Upper lobe of left lung (tissue), 6 donors: Measurements from ENCODE around the gene KIF26B. TPM values are rescaled to one million over a fixed set of nuclear protein-coding genes. Genes with fewer than 3 reads are reported as not detected.

Experiments
- ATAC-seq, 2 donors: fragments of 200-7000 bp; cut with Tn5 transposase; one replicate each; pipeline ENCODE4 v1.9.1; 2022; ENCODE audit warnings: mild to moderate bottlenecking in 2 of 2, moderate library complexity in 2 of 2; ENCODE audit not compliant: low FRiP score in 2 of 2
- DNase-seq, 2 donors: peaks; one replicate each; pipeline ENCODE4 v3.0.0-alpha.2; 2019 to 2020
- H3K27ac ChIP-seq, 4 donors: fragments of 200-600 bp; sonication (generic); one replicate each; pipeline ENCODE4 v1.5.1; 2016 to 2019
- H3K27me3 ChIP-seq, 4 donors: fragments of 200-600 bp; sonication (generic); one replicate each; pipeline ENCODE4 v1.5.1; 2017 to 2019
- H3K36me3 ChIP-seq, 4 donors: fragments of 200-600 bp; sonication (generic); one replicate each; pipeline ENCODE4 v1.5.1; 2016 to 2019
- H3K4me1 ChIP-seq, 4 donors: fragments of 200-600 bp; sonication (generic); one replicate each; pipeline ENCODE4 v1.5.1; 2018 to 2019
- H3K4me3 ChIP-seq, 4 donors: fragments of 200-600 bp; sonication (generic); one replicate each; pipeline ENCODE4 v1.5.1; 2017 to 2019; ENCODE audit warnings: mild to moderate bottlenecking in 2 of 4, moderate library complexity in 1 of 4
- H3K9me3 ChIP-seq, 4 donors: fragments of 200-600 bp; sonication (generic); one replicate each; pipeline ENCODE4 v1.5.1; 2018 to 2019
- EP300 ChIP-seq, 4 donors: sonication (generic); formaldehyde crosslinking; IDR thresholded peaks; one replicate each; pipeline ENCODE4 v1.5.1; 2017; ENCODE audit warnings: antibody characterized with exemption in 4 of 4, control low read depth in 2 of 4
- POLR2A ChIP-seq, 4 donors: fragments of 450-650 bp; IDR thresholded peaks; one replicate each; pipeline ENCODE4 v1.5.1; 2016 to 2017; ENCODE audit warnings: antibody characterized with exemption in 4 of 4, mild to moderate bottlenecking in 2 of 4
- POLR2AphosphoS5 ChIP-seq, 2 donors: sonication (generic); formaldehyde crosslinking; IDR thresholded peaks; one replicate each; pipeline ENCODE4 v1.5.1; 2017; ENCODE audit warnings: antibody characterized with exemption in 2 of 2
- WGBS, 2 donors: methylation state at CpG; one replicate each; pipeline ENCODE4 v1.1.5; 2017 to 2018; 5-methylcytosine and 5-hydroxymethylcytosine counted together
- total RNA-seq, 6 donors: library from RNA; depleted of rRNA in 4 of 6; stranded (reverse); fragments of >200 nt in 4 of 6; gene quantifications; one replicate each; pipeline versions ENCODE4 v1.1.0 to v1.2.1, GENCODE V29; 2016 to 2021
- TF ChIP-seq, protein P1 (sequence below), 6 experiments: fragments of 450-650 bp in 4 of 6; fragments of 200-600 bp in 2 of 6; sonication (generic) in 2 of 6; IDR thresholded peaks; one replicate each; pipeline ENCODE4 v1.5.1; 2016 to 2019; ENCODE audit warnings: antibody characterized with exemption in 6 of 6
- donor health status: DM: no; HTN: no; CAD: no; lungs with moderate emphysema.
- donor health status: DM: no; HTN: yes; CAD: no; lungs with severe emphysema.

The KIF26B gene
- total RNA-seq, 6 donors from 2014 or later: 1.2 to 4.3 (median 2.1) TPM

DNA sequence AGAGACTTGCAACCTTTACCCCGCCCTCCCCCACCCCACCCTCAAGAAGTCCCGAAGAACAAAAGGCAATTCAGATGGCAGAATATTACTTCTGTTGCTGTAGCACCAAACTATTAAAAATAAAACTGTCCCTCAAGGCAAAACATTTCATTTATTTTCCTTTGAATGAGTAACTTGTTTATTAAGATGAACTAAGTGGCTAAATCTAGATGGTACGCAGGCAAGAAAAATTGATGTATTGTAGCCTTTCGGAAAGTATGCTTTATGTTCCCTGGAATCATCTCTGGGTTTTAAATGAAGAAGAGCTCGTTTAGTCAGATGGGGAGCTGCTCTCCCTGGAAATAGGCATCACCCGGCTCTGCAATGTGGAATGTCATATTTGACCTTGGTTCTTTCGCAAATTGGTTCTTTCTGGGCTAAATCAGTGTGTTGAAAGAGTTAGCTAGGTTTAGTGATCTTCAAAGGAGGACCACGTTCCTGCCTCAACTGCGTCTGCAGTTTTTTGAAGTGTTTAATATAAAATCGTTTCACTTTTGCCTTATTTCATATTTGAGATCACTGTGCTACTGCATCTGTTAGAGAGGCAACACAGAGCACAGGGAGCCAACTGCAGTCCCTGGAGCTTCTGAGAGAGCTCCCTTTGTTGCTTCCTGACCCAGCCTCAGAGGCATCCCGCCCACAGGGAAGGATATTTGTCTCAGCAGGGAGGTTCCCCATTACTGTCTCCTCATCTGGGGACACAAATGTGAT is 61.8 kb downstream of the KIF26B start:
- H3K27ac ChIP-seq: no peak overlapping the region
- H3K4me3 ChIP-seq: no peak overlapping the region
- DNase-seq (no peak), ATAC-seq (no peak)
- H3K36me3 ChIP-seq: no peaks in the 10 kb centered on the region
- H3K9me3 ChIP-seq: no peaks in the 10 kb centered on the region
- 72 to 76% methylated on average over 11 of the region's 11 CpGs for WGBS, 2 donors
- H3K4me1 ChIP-seq: no peaks in the 10 kb centered on the region
- no peaks in the 10 kb centered on the region for H3K27me3 ChIP-seq
- TF ChIP-seq, protein P1, sequence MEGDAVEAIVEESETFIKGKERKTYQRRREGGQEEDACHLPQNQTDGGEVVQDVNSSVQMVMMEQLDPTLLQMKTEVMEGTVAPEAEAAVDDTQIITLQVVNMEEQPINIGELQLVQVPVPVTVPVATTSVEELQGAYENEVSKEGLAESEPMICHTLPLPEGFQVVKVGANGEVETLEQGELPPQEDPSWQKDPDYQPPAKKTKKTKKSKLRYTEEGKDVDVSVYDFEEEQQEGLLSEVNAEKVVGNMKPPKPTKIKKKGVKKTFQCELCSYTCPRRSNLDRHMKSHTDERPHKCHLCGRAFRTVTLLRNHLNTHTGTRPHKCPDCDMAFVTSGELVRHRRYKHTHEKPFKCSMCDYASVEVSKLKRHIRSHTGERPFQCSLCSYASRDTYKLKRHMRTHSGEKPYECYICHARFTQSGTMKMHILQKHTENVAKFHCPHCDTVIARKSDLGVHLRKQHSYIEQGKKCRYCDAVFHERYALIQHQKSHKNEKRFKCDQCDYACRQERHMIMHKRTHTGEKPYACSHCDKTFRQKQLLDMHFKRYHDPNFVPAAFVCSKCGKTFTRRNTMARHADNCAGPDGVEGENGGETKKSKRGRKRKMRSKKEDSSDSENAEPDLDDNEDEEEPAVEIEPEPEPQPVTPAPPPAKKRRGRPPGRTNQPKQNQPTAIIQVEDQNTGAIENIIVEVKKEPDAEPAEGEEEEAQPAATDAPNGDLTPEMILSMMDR (IDR thresholded peaks at IDR 0.05): no peak
- TF ChIP-seq POLR2AphosphoS5 (IDR thresholded peaks at IDR 0.05) (no peak), POLR2A (IDR thresholded peaks at IDR 0.05) (no peak), EP300 (IDR thresholded peaks at IDR 0.05) (no peak)

GRCh38 chr1:245217853-245218608 is 63.2 kb downstream of the KIF26B start:
- DNase-seq (no peak), ATAC-seq (no peak)
- H3K36me3 ChIP-seq: no peaks in the 10 kb centered on the region
- no peaks in the 10 kb centered on the region for H3K4me1 ChIP-seq
- TF ChIP-seq POLR2AphosphoS5 (IDR thresholded peaks at IDR 0.05) (no peak), POLR2A (IDR thresholded peaks at IDR 0.05) (no peak), EP300 (IDR thresholded peaks at IDR 0.05) (no peak)
- TF ChIP-seq, protein P1 (IDR thresholded peaks at IDR 0.05): no peak
- no peaks in the 10 kb centered on the region for H3K9me3 ChIP-seq
- no peaks in the 10 kb centered on the region for H3K27me3 ChIP-seq
- WGBS, 2 donors: 93 to 95% methylated on average over 10 to 12 of the region's 12 CpGs
- no peak overlapping the region for H3K4me3 ChIP-seq
- H3K27ac ChIP-seq: no peak overlapping the region

DNA sequence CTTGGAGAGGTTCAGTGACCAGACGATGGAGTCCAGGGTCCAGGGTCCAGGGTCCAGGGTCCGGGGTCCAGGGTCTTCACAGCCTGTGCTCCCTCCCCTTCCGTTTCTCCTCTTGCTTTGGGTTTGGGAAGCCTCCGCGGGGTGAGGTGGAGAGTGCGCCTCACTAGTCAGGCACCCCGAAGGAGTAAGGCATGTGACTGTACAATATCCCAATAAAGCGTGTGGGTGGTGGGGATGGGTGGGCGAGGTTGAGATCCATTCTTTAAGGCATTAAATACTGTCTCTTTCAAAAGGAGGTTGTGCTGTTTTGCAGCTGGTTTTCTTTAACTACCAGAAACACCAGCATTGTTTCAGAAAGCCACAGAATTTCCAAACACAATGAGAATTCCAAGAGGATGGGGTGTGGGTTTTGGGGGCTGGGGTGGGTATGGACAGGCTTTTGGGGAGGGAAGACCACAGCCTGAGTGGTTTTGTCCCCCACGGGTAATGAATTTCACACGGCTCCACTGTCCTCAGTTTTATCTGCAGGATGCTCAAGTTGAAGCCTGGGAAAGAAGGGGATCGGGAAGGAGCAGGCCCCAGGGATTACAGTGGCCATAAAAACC is 65.7 kb downstream of the KIF26B start:
- no peak for ATAC-seq
- no peaks in the 10 kb centered on the region for H3K9me3 ChIP-seq
- no peaks in the 10 kb centered on the region for H3K27me3 ChIP-seq
- no peak overlapping the region for H3K27ac ChIP-seq
- H3K4me1 ChIP-seq: no peaks in the 10 kb centered on the region
- no peaks in the 10 kb centered on the region for H3K36me3 ChIP-seq
- 80 to 86% methylated on average over 12 of the region's 12 CpGs for WGBS, 2 donors
- H3K4me3 ChIP-seq: no peak overlapping the region
- TF ChIP-seq EP300 (IDR thresholded peaks at IDR 0.05): no peak
- no peak for TF ChIP-seq POLR2AphosphoS5 (IDR thresholded peaks at IDR 0.05)
- TF ChIP-seq, protein P1 (IDR thresholded peaks at IDR 0.05): no peak
- TF ChIP-seq POLR2A (IDR thresholded peaks at IDR 0.05): no peak
- DNase-seq: no peak

- Histone ChIP-seq H3K9me3 (no peaks in the 10 kb centered on the region), H3K4me1 (no peaks in the 10 kb centered on the region), H3K36me3 (no peaks in the 10 kb centered on the region), H3K4me3 (no peak overlapping the region), H3K27ac (no peak overlapping the region), H3K27me3 (no peaks in the 10 kb centered on the region)
- TF ChIP-seq, protein P1 (IDR thresholded peaks at IDR 0.05): no peak
- TF ChIP-seq EP300 (IDR thresholded peaks at IDR 0.05): no peak
- no peak for TF ChIP-seq POLR2A (IDR thresholded peaks at IDR 0.05)
- TF ChIP-seq POLR2AphosphoS5 (IDR thresholded peaks at IDR 0.05): no peak
- WGBS, 2 donors: 83 to 85% methylated on average over 6 of the region's 6 CpGs
- ATAC-seq (no peak), DNase-seq (no peak)
These were observed 67.0 kb downstream of the KIF26B start for GRCh38 chr1:245221805-245222204.
